ENCODE data around the gene OSBPL5.

Gene OSBPL5

DNA sequence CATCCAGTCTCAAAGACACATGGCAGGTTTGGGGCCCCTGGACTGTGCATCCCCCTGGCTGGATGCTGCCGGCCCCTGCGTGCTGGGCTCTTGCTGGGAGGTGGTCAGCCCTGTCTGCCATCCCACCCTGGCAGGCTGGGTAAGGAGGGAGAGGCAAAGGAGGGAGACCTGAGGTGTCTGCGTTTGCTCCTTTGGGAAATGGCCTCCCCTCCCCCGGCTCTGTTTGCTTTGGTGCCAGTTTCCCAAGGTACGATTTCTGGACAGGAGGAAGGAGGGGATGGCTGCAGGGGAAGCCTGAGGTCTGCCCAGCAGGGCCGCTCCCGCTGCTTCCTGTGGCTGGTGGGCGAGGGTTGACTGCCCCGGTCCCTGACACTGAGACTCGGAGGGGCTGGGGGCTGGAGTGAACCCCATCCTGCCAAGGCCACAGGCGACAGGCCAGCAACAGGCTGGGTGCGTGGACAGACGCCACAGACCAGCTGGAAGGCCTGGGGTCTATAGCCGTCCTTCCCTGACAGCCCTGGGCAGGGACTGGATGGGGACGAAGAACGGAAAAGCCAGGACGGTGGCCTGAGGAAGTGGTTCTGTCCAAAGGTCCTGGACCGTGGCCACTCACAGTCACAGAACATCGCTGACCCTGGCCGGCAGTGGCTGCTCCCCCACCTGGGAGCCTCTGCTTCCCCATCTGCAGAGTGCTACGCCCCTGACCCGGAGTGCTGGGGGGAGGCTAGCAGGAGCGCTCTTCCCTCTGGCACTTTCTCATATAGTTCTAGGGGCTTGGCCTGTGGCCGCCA, 38.0 kb downstream of the OSBPL5 start:
- Histone ChIP-seq H3K36me3 (peaks cover 11% of the 10 kb centered on the region), H3K4me1 (ENCODE audit: control insufficient read depth in 1 of 2, insufficient read depth in 1 of 2, low read depth in 1 of 2, low read length in 1 of 2) (peaks cover 21 to 25% of the 10 kb centered on the region in 2 experiments), H3K9me3 (no peaks in the 10 kb centered on the region), H3K4me3 (ENCODE audit: low read depth in 1 of 2, low read length in 1 of 2) (no peak overlapping the region), H3K27ac (peak overlapping the region; percentile 27), H3K27me3 (no peaks in the 10 kb centered on the region)
- TF ChIP-seq, protein P1, sequence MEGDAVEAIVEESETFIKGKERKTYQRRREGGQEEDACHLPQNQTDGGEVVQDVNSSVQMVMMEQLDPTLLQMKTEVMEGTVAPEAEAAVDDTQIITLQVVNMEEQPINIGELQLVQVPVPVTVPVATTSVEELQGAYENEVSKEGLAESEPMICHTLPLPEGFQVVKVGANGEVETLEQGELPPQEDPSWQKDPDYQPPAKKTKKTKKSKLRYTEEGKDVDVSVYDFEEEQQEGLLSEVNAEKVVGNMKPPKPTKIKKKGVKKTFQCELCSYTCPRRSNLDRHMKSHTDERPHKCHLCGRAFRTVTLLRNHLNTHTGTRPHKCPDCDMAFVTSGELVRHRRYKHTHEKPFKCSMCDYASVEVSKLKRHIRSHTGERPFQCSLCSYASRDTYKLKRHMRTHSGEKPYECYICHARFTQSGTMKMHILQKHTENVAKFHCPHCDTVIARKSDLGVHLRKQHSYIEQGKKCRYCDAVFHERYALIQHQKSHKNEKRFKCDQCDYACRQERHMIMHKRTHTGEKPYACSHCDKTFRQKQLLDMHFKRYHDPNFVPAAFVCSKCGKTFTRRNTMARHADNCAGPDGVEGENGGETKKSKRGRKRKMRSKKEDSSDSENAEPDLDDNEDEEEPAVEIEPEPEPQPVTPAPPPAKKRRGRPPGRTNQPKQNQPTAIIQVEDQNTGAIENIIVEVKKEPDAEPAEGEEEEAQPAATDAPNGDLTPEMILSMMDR (IDR thresholded peaks at IDR 0.05), result no peak

- Histone ChIP-seq H3K27me3 (no peaks in the 10 kb centered on the region), H3K27ac (peak overlapping the region; percentile 27), H3K4me1 (ENCODE audit: control insufficient read depth in 1 of 2, insufficient read depth in 1 of 2, low read depth in 1 of 2, low read length in 1 of 2) (peaks cover 21 to 25% of the 10 kb centered on the region in 2 experiments), H3K36me3 (peaks cover 18% of the 10 kb centered on the region), H3K4me3 (ENCODE audit: low read depth in 1 of 2, low read length in 1 of 2) (no peak overlapping the region), H3K9me3 (no peaks in the 10 kb centered on the region)
- TF ChIP-seq, protein P1 (IDR thresholded peaks at IDR 0.05), result no peak
Observed at GRCh38 chr11:3126207-3126865, 38.8 kb downstream of the OSBPL5 start.

- H3K9me3 ChIP-seq, result no peaks in the 10 kb centered on the region
- H3K4me1 ChIP-seq (ENCODE audit: control insufficient read depth in 1 of 2, insufficient read depth in 1 of 2, low read depth in 1 of 2, low read length in 1 of 2), result peaks cover 21 to 25% of the 10 kb centered on the region in 2 experiments
- H3K27ac ChIP-seq, result no peak overlapping the region
- no peak overlapping the region for H3K4me3 ChIP-seq (ENCODE audit: low read depth in 1 of 2, low read length in 1 of 2)
- peaks cover 28% of the 10 kb centered on the region for H3K36me3 ChIP-seq
- H3K27me3 ChIP-seq, result no peaks in the 10 kb centered on the region
- TF ChIP-seq, protein P1 (IDR thresholded peaks at IDR 0.05), result no peak
Observed at GRCh38 chr11:3124821-3125220, 40.3 kb downstream of the OSBPL5 start.

GRCh38 chr11:3123761-3124733, 41.1 kb downstream of the OSBPL5 start:
- Histone ChIP-seq H3K9me3 (no peaks in the 10 kb centered on the region), H3K4me3 (ENCODE audit: low read depth in 1 of 2, low read length in 1 of 2) (no peak overlapping the region), H3K27me3 (no peaks in the 10 kb centered on the region), H3K27ac (no peak overlapping the region), H3K4me1 (ENCODE audit: control insufficient read depth in 1 of 2, insufficient read depth in 1 of 2, low read depth in 1 of 2, low read length in 1 of 2) (peaks cover 21 to 25% of the 10 kb centered on the region in 2 experiments), H3K36me3 (peaks cover 34% of the 10 kb centered on the region)
- TF ChIP-seq, protein P1 (IDR thresholded peaks at IDR 0.05), result no peak

DNA sequence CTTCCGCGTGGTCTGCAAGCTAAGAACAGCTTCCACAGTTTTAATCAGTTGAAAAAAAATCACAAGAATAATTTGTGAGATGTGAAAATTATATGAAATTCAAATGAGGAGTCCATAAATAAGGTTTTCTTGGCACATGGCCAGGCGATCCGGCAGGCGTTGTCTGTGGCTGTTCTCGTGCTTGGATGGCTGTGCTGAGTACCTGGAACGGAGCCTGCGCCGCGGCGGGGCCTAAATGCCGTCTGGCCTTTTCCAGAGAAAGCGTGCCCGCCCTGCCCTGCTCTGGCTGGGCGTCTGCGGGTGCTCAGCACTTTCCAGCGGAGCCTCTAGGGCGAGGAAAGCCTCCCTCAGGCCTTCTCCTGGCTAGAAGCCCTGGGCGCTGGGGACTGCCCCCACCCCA, 41.8 kb downstream of the OSBPL5 start:
- no peaks in the 10 kb centered on the region for H3K27me3 ChIP-seq
- H3K27ac ChIP-seq, result no peak overlapping the region
- no peak overlapping the region for H3K4me3 ChIP-seq (ENCODE audit: low read depth in 1 of 2, low read length in 1 of 2)
- peaks cover 34% of the 10 kb centered on the region for H3K36me3 ChIP-seq
- TF ChIP-seq, protein P1 (IDR thresholded peaks at IDR 0.05), result no peak
- H3K9me3 ChIP-seq, result no peaks in the 10 kb centered on the region
- H3K4me1 ChIP-seq (ENCODE audit: control insufficient read depth in 1 of 2, insufficient read depth in 1 of 2, low read depth in 1 of 2, low read length in 1 of 2), result peaks cover 21 to 25% of the 10 kb centered on the region in 2 experiments

Measured in neutrophil (primary cell).